SH-SY5Y (cell line): ENCODE measurements around the gene GDI1.

Experiments used
- GATA2 ChIP-seq: IDR thresholded peaks from 2 replicates; pipeline ENCODE4 v1.6.1; 2011; ENCODE audit warnings: mild to moderate bottlenecking, low read depth, low read length
- GATA3 ChIP-seq: IDR thresholded peaks from 2 replicates; pipeline ENCODE4 v1.6.1; 2011; ENCODE audit warnings: low read depth, mild to moderate bottlenecking, low read length, moderate library complexity

GRCh38 chrX:154469880-154470279 is 32.9 kb downstream of the GDI1 start:
- no peak for TF ChIP-seq GATA2
- TF ChIP-seq GATA3 = no peak
